ENCODE results near the gene AARS2. TPM values are rescaled to one million over a fixed set of nuclear protein-coding genes. Genes with fewer than 3 reads are reported as not detected.

AARS2 gene
- total RNA-seq, 4 donors from 2014 or later, result 14.1 to 24.7 (median 21.0) TPM

DNA sequence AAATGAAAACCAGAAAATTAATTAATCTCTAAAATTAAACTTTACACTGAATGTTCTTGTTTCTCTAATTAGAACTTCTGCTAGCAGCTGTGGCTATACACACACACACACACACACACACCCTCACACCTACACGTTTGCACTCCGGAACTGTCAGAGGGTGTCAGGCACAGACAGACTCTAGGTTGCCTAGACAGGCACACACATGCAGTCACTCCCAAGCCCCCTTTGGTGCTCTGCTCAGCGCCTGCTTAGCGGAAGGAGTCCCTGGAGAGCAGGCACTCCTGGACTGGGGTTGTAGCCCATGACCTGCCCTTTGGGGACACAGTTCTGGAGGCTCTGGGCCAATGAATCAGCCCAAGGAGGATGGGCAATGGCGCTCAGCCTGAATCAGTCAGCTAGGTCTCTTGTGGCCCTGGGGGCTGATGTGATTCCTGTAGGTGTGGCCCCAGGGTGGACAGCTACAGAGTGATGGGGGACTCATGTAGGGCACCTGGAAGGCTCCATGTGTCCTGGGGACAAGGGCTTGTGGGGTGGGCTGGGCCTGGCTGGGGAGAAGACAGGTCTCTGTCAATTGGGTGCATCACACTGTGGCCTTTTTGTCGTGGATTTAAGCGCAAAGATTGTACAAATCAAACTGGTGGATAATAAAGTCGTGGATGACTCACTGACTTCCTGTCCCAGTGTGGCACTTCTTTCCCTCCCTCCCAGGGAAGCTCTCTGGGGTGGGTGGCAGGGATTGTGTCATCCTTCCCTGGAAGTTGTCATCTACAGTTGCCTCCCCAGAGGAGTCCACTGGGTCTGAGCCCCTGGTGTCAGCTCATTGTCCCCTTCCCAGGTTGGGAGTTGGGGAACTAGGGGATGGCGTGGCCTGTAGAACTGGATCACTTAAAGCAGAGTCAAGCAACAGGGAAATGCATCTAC, 34.1 kb downstream of the AARS2 start:
- Histone ChIP-seq H3K4me3 (no peak overlapping the region), H3K4me1 (no peaks in the 10 kb centered on the region), H3K27me3 (peaks cover 0 to 5% of the 10 kb centered on the region in 2 donors), H3K9me3 (no peaks in the 10 kb centered on the region), H3K27ac (no peak overlapping the region), H3K36me3 (no peaks in the 10 kb centered on the region)
- intact Hi-C loops (cut with DNase I; ENCODE audit: low total_unique reads), result no loop called here
- DNase-seq, result no peak
- TF ChIP-seq, protein P1, sequence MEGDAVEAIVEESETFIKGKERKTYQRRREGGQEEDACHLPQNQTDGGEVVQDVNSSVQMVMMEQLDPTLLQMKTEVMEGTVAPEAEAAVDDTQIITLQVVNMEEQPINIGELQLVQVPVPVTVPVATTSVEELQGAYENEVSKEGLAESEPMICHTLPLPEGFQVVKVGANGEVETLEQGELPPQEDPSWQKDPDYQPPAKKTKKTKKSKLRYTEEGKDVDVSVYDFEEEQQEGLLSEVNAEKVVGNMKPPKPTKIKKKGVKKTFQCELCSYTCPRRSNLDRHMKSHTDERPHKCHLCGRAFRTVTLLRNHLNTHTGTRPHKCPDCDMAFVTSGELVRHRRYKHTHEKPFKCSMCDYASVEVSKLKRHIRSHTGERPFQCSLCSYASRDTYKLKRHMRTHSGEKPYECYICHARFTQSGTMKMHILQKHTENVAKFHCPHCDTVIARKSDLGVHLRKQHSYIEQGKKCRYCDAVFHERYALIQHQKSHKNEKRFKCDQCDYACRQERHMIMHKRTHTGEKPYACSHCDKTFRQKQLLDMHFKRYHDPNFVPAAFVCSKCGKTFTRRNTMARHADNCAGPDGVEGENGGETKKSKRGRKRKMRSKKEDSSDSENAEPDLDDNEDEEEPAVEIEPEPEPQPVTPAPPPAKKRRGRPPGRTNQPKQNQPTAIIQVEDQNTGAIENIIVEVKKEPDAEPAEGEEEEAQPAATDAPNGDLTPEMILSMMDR (IDR thresholded peaks at IDR 0.05), result no peak
- TF ChIP-seq POLR2A (IDR thresholded peaks at IDR 0.05), result no peak

DNA sequence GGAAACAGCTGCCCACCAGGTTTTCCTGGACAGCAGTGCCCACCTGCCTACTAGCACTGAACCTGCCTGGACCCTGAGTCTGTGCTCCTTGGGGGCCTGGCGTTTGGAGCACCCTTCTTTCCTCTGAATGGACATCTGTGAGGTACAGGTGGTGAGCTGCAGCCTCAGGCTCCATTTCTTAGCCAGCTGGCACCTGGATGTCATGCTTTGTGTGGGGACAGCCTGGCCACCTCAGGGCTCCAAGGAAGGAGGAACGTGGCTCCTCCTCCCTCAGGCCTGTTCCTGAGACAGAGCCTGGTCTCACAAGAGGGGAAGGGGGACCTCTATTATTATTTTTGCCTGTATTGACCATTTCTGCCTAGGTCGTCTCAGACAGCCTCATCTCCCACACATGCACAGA, 34.8 kb downstream of the AARS2 start:
- no peak overlapping the region for H3K27ac ChIP-seq
- intact Hi-C loops (cut with DNase I; ENCODE audit: low total_unique reads), result no loop called here
- no peak overlapping the region for H3K4me3 ChIP-seq
- peaks cover 0 to 6% of the 10 kb centered on the region in 2 donors for H3K27me3 ChIP-seq
- no peak for DNase-seq
- TF ChIP-seq POLR2A (IDR thresholded peaks at IDR 0.05), result no peak
- TF ChIP-seq, protein P1 (IDR thresholded peaks at IDR 0.05), result no peak
- no peaks in the 10 kb centered on the region for H3K9me3 ChIP-seq
- no peaks in the 10 kb centered on the region for H3K36me3 ChIP-seq
- no peaks in the 10 kb centered on the region for H3K4me1 ChIP-seq

DNA sequence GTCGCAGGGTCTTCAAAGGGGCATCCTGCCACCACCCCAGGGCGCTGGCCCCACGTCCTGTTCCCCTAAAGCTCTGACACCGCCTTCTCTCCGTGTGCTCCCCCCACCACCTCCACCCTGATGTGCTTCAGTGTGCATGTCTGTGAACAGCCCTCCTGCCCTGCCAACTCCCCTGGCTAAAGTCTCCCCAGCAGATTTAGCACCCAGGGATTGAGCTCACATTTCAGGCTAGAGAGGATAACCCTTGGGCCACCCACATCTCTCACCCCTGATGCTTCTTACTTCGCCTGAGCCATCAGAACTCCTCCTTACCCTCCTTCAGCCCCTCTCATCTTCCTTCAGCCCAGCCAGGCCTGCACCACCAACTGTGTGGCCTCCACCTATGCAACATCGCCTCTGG, 35.4 kb downstream of the AARS2 start:
- H3K4me3 ChIP-seq, result no peak overlapping the region
- peaks cover 0 to 10% of the 10 kb centered on the region in 2 donors for H3K27me3 ChIP-seq
- no peak overlapping the region for H3K27ac ChIP-seq
- no peaks in the 10 kb centered on the region for H3K9me3 ChIP-seq
- DNase-seq, result no peak
- intact Hi-C loops (cut with DNase I; ENCODE audit: low total_unique reads), result no loop called here
- TF ChIP-seq, protein P1 (IDR thresholded peaks at IDR 0.05), result no peak
- no peak for TF ChIP-seq POLR2A (IDR thresholded peaks at IDR 0.05)
- no peaks in the 10 kb centered on the region for H3K4me1 ChIP-seq
- H3K36me3 ChIP-seq, result no peaks in the 10 kb centered on the region

DNA sequence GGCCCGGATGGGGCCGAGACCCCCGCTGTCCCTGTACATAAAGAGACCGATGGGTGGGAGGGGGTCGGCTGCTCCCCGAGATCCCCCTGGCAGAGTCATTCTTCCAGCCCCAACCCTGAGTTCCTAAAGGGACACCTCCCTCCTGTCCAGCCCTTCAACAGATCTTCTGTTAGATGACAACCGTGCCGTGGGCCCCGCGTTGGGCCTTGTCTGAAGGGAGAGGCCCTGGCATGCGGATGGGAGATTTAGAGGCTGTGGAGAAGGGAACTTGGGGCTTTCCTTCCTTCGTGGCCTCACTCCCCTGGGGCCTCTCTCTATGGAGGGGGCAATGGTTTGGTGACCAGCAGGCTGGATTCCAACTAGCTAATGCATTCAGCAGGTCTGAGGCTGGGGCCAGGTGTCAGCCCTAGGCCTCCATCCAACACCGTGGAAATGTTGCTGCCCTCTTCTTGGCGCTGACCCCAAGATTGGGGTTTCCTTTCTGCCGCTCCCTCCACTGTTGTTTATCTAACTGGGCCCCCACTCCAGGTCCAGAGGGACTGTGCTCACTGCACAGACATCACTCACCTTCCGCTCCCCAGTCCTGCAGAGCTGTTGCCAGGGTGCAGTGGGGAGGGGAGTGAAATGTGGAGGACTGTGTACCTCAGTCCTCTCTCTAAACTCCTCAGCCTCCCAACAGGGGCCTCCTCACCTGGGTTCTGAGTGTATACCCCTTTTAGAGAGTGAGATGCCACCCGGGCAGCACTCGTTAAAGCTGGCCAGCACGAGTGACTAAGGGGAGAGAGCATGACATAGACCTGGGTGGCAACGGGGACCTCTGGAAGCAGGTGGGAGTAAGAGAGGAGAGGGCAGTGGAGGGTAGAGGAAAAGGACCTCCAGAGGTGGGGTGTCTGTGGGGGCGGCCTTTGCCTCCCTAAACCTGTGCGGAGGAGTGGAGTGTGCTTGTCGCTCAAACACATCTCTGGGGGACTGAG, 36.2 kb downstream of the AARS2 start:
- H3K36me3 ChIP-seq, result no peaks in the 10 kb centered on the region
- TF ChIP-seq, protein P1 (IDR thresholded peaks at IDR 0.05), result no peak
- no peak for TF ChIP-seq POLR2A (IDR thresholded peaks at IDR 0.05)
- no peaks in the 10 kb centered on the region for H3K9me3 ChIP-seq
- DNase-seq, result no peak
- no peaks in the 10 kb centered on the region for H3K4me1 ChIP-seq
- no peak overlapping the region for H3K4me3 ChIP-seq
- H3K27ac ChIP-seq, result no peak overlapping the region
- intact Hi-C loops (cut with DNase I; ENCODE audit: low total_unique reads), result no loop called here
- peaks cover 5 to 10% of the 10 kb centered on the region in 2 donors for H3K27me3 ChIP-seq

All from uterus (tissue), 4 donors.